GM19099 (cell line): ENCODE measurements around the gene SPACA5.

Source experiments
- POLR2A ChIP-seq: IDR thresholded peaks from 3 replicates; pipeline ENCODE4 v1.6.1; 2011; ENCODE audit warnings: low read depth; ENCODE audit not compliant: insufficient read length; ENCODE audit errors: extremely low read depth

Gene SPACA5

DNA sequence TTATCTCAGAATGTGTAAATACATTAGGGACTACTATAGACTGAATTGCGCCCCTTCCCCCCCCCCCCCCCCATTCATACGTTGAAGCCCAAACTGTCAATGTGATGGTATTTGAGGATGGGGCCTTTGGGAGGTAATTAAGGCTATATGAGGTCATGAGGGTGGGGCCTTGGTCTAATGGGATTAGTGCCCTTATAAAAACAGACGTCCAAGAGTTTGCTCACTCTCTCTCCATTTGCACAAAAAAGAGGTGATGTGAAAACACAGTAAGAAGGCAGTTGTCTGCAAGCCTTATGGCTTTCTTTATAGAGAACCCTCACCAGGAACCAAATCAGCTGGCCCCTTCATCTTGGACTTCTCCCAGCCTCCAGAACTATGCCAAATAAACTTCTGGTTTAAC lies 15.3 kb downstream of the SPACA5 start:
- TF ChIP-seq POLR2A = no peak

DNA sequence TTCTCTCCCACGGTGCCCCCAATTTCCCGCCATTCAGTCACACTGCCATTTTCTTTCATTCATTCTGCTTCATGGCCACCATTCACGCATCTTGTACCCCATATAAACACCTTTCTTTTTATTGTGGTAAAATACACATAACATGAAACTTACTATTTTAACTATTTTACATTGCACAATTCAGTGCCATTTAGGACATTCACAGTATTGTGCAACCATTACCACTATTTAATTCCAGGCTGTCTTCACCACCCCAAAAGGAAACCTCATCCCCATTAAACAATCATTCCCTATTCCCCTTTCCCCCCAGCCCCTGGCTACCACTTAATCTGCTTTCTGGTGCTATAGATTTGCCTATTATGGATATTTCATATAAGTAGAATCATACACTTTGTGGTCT lies 15.9 kb downstream of the SPACA5 start:
- TF ChIP-seq POLR2A = no peak

DNA sequence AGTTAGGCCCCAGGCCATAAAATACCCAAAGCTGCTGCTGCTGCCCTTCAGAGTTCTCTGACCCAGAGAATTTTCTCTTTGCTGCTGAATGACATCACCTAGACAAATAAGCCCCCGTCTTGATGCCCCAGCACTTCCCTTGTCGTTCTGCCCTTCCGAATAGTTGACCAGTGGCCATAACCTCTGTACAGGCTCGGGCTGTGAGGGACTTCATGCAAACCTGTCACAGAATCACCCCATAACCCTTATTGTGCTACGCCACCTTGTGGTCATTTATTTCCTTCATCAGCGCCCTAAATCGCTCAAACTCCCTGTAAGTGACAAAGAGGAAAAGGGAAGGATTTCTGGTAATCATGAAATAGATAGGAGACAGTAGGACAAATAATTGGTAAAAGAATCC lies 18.8 kb downstream of the SPACA5 start:
- no peak for TF ChIP-seq POLR2A

DNA sequence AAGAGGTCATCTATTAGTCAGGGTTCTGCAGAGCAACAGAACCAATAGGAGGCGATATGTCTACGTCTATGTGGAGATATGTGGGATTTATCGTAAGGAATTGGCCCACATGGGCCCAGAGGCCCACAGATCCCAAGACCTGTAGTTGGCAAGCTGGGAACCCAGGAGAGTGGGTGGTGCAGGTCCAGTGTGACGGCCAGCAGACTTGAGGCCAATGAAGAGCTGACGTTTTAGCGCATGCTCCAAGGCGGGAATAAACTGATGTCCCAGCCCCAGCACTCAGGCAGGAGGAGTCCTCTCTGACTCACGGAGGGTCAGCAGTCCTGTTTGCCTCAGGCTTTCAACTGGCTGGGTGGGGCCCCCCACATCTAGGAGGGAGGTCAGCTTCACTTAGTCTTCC lies 21.3 kb downstream of the SPACA5 start:
- no peak for TF ChIP-seq POLR2A

DNA sequence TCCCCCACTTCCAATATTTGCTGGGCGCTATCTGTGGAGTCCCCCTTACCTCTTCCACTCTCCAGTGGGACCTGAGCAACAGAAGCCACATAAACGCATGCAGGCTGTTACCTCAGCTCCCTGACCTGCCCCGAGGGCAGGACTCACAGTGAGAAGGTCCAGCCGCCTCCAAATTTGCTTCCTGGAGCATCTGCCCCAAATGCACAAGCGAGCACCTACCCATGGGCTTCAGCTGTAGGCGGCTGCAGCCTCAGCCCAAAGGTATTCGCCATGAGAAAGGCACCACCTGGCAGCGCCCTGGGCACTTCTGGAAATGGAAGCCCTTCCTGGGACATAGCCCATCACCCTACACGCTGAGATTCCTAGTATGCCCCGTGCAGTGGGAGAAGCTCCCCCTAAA lies 23.4 kb downstream of the SPACA5 start:
- TF ChIP-seq POLR2A = no peak

DNA sequence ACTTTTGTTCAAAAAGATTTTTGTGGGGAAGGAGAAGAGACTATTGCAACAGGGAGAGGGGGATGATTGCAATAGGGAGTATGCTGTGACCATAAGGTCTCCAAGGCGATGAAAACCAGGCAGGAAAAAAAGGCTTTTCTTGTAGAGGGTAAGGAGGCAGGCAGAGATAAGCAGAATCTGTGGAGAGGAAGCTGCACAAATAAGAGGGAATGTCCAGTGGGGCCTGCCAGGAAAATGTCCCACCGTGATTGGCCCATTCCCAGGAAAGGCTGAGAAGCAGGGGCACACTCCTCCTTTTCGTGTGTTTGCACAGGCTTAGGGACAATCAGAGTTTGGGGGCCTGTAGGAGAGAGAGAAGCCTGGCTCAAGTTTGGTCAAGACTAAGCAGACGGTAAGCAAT lies 29.1 kb downstream of the SPACA5 start:
- TF ChIP-seq POLR2A = no peak

DNA sequence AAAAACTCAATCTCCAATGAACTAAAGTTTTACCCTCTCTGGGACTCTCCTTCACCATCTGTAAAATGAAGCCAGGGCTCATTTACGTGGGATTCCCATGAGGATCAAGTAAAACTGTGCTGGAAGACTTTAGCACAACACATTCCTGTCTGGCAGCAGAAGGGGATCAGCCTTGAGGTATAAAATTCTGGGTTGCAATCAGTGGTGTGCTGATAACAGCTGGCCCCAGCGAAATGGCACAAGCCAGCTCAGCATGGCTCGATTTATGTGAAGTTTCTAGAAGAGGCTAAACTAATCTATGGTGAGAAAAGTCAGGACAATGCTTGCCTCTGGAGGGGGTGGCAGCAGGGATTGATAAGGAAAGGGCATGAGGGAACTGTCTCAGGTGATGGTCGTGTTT lies 36.3 kb downstream of the SPACA5 start:
- no peak for TF ChIP-seq POLR2A

DNA sequence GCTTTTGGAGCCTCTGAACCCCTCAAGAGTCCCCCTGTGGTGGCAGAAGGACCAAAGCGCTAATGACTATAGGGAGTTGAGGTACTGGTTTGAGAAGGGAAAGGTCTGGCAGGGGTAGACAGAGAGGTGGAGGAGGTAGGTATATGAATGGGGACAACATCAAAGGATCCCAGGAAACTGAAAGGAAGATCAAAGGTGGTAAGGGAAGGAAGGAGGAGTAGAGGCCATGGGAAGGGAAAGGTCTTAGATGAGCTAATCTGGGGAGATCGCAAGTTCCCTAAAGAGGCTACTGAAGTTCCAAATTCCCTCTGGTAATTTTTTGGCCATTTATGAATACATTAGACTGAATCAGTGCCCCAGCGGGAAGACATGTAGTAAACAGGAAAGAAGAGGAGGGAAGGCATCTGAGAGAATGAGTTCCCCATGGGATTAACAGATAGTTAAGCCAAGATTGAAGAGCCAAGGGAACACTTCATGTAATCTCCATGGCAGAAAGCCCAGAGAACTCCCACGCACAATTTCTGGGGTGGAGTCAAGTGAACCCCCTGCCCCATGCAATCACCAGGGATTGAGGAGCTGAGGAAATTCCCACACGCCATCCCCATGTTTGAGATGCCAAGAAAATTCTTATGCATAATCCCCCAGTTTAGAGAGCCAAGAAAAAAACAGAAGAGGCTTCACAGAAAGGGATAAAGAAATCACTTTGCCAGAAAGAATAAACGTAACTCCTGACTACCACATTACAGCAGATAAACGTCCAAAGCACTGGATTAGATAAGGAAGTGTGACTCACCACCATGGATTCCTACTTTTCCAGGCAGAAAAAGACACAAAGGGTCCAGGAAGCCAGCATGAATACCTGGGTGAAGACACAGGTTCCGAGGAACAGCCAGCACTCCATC lies 38.9 kb downstream of the SPACA5 start:
- no peak for TF ChIP-seq POLR2A

DNA sequence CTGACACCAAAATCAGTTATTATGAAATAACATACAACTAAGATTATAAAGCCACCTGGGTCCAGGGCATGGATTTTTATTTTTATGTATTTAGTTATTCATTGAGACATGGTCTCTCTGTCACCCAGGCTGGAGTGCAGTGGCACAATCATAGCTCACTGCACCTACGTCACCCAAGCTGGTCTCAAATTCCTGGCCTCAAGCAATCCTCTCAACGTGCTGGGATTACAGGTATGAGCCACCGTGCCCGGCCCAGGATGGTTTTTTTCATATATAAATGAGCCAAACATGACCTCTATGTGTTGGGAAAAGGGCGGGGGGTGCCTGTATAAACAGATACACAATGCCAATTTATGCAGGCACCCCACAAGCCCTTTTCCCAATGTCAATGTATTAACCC lies 40.1 kb downstream of the SPACA5 start:
- TF ChIP-seq POLR2A = no peak

DNA sequence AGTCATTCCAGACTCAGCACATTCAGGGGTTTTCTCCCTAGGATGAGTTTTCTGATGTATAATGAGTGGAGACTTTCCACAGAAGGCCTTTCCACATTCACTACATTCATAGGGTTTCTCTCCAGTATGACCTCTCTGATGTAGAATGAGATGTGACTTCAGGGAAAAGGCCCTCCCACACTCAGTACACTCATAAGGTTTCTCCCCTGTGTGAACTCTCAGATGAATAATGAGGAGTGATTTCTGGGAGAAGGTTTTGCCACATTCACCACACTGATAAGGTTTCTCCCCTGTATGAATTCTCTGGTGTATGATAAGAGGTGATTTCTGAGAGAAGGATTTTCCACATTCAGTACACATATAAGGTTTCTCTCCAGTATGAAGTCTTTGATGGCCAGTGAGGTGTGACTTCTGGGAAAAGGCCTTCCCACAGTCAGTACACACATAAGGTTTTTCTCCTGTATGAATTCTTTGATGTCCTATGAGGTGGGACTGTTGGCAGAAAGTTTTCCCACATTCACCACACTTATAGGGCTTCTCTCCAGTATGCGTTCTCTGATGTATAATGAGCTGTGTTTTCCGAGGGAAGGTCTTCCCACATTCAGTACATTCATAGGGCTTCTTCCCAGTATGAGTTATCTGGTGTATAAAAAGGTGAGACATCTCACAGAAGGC lies 52.0 kb downstream of the SPACA5 start:
- TF ChIP-seq POLR2A = no peak

DNA sequence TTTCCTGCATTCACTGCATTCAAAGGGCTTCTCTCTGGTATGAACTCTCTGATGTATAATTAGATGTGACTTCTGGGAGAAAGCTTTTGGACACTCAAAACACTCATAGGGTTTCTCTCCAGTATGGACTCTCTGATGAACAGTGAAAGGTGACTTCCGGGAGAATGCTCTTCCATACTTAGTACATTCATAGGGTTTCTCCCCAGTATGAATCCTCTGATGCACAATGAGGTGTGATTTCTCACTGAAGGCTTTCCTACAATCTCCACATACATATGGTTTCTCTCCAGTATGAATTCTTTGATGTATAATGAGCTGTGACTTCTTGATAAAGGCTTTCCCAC lies 52.5 kb downstream of the SPACA5 start:
- no peak for TF ChIP-seq POLR2A
